Activated naive CD8-positive, alpha-beta T cell treated with anti-CD3 and anti-CD28 coated beads for 36 hours (primary cell): ENCODE results near the gene CDH9. TPM values are rescaled to one million over a fixed set of nuclear protein-coding genes. Genes with fewer than 3 reads are reported as not detected.
"Not testable (repeated sequence)": the region's sequence is repeated elsewhere in the genome, so short reads cannot be mapped to it uniquely, and the experiment has no call there.

Experiments used
- DNase-seq: peaks from one replicate; pipeline ENCODE4 v3.0.0; 2021
- H3K27ac Mint-ChIP-seq: one replicate; pipeline ENCODE4 v1.8.0; 2022; ENCODE audit warnings: mild to moderate bottlenecking, moderate library complexity, mixed read lengths
- H3K27me3 Mint-ChIP-seq: one replicate; pipeline ENCODE4 v1.8.0; 2022; ENCODE audit warnings: mild to moderate bottlenecking, mixed read lengths
- H3K36me3 Mint-ChIP-seq: one replicate; pipeline ENCODE4 v1.8.0; 2021; ENCODE audit warnings: mild to moderate bottlenecking, mixed read lengths
- H3K4me1 Mint-ChIP-seq: one replicate; pipeline ENCODE4 v1.8.0; 2021; ENCODE audit warnings: mixed read lengths
- H3K4me3 Mint-ChIP-seq: one replicate; pipeline ENCODE4 v1.8.0; 2022; ENCODE audit warnings: mild to moderate bottlenecking, moderate library complexity, mixed read lengths
- H3K9me3 Mint-ChIP-seq: one replicate; pipeline ENCODE4 v1.8.0; 2022; ENCODE audit warnings: mixed read lengths
- total RNA-seq, 2 experiments: library from RNA; stranded (reverse); gene quantifications; one replicate each; pipeline ENCODE4 v1.2.3, GENCODE V29; 2021

Gene CDH9
- total RNA-seq, 2 experiments from 2014 or later: not detected

DNA sequence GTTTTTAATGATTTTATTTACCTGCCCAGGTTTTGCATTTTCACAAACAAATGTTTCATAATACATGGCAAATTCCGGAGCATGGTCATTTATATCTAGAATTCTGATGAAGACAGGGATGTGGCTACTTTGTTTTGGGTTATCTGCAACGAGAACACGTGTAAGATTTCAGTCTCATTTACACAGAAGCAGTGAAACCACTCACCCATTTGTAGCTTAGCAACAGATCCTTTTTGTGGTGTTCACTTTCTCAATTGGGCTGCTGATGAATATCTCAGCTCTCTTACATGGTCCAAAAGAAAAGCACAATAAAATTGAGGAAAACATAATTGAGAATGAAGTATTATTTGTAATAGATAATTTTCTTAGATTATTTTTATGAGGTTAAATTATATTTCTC lies 148.6 kb downstream of the CDH9 start:
- Mint-ChIP-seq H3K27ac (no peak overlapping the region), H3K27me3 (no peaks in the 10 kb centered on the region), H3K9me3 (peaks cover 5% of the 10 kb centered on the region), H3K4me3 (no peak overlapping the region), H3K4me1 (no peaks in the 10 kb centered on the region), H3K36me3 (no peaks in the 10 kb centered on the region)
- no peak for DNase-seq

- no peak overlapping the region for H3K4me3 Mint-ChIP-seq
- peaks cover 4% of the 10 kb centered on the region for H3K9me3 Mint-ChIP-seq
- no peaks in the 10 kb centered on the region for H3K27me3 Mint-ChIP-seq
- no peak overlapping the region for H3K27ac Mint-ChIP-seq
- no peaks in the 10 kb centered on the region for H3K4me1 Mint-ChIP-seq
- no peaks in the 10 kb centered on the region for H3K36me3 Mint-ChIP-seq
- DNase-seq: no peak
These were observed 153.9 kb downstream of the CDH9 start for GRCh38 chr5:26884481-26884880.

GRCh38 chr5:26883375-26883774 lies 155.0 kb downstream of the CDH9 start:
- H3K9me3 Mint-ChIP-seq: peaks cover 4% of the 10 kb centered on the region
- no peak overlapping the region for H3K27ac Mint-ChIP-seq
- H3K4me1 Mint-ChIP-seq: no peaks in the 10 kb centered on the region
- H3K27me3 Mint-ChIP-seq: no peaks in the 10 kb centered on the region
- no peak overlapping the region for H3K4me3 Mint-ChIP-seq
- no peaks in the 10 kb centered on the region for H3K36me3 Mint-ChIP-seq
- no peak for DNase-seq

GRCh38 chr5:26881901-26882300 lies 156.5 kb downstream of the CDH9 start:
- Mint-ChIP-seq H3K27me3 (no peaks in the 10 kb centered on the region), H3K9me3 (peaks cover 9% of the 10 kb centered on the region), H3K4me3 (no peak overlapping the region), H3K4me1 (no peaks in the 10 kb centered on the region), H3K36me3 (no peaks in the 10 kb centered on the region), H3K27ac (no peak overlapping the region)
- no peak for DNase-seq

GRCh38 chr5:26877154-26877553 lies 161.2 kb downstream of the CDH9 start:
- H3K36me3 Mint-ChIP-seq: no peaks in the 10 kb centered on the region
- H3K27ac Mint-ChIP-seq: no peak overlapping the region
- no peaks in the 10 kb centered on the region for H3K27me3 Mint-ChIP-seq
- H3K4me1 Mint-ChIP-seq: no peaks in the 10 kb centered on the region
- no peak for DNase-seq
- peaks cover 6% of the 10 kb centered on the region for H3K9me3 Mint-ChIP-seq
- no peak overlapping the region for H3K4me3 Mint-ChIP-seq

DNA sequence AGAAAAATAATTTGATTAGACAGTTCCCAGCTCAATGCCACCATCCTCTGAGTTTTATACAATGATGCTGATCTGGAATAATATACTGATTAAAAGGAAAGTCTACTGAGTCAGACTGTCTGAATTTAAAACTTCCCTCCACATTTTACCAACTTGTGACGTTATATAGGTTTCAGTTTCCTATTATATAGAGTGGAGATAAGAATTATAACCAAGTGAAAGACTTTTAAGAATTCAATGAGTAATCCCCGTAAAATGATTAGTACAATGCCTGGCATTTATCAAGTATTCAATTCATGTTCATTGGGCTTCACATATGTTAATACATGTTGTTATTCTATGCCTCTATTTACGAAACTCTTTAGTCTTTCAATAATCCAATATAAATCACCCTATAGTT lies 166.0 kb downstream of the CDH9 start:
- DNase-seq: no peak
- H3K4me1 Mint-ChIP-seq: no peaks in the 10 kb centered on the region
- no peak overlapping the region for H3K4me3 Mint-ChIP-seq
- H3K27me3 Mint-ChIP-seq: no peaks in the 10 kb centered on the region
- H3K36me3 Mint-ChIP-seq: no peaks in the 10 kb centered on the region
- no peak overlapping the region for H3K27ac Mint-ChIP-seq
- peaks cover 4% of the 10 kb centered on the region for H3K9me3 Mint-ChIP-seq

DNA sequence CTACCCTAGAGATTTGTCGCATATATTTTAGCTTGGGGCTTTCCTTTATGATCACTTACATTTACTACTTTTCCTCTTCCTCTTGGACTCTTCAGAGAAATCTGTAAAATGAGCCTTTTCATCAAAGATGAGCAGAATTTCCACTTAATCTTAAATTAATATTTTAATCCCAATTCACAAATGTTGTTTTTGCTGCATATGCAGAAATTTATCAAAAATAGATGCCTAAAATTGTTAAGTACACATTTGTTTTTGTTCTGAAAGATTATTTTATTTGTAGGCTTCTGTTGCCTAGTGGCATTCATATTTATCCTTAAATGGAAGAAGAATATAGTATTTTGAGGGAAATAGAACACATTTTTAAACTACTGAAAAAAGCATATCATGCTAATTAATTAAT lies 168.6 kb downstream of the CDH9 start:
- no peak overlapping the region for H3K4me3 Mint-ChIP-seq
- DNase-seq: no peak
- H3K36me3 Mint-ChIP-seq: no peaks in the 10 kb centered on the region
- H3K9me3 Mint-ChIP-seq: peaks cover 6% of the 10 kb centered on the region
- no peaks in the 10 kb centered on the region for H3K4me1 Mint-ChIP-seq
- H3K27me3 Mint-ChIP-seq: no peaks in the 10 kb centered on the region
- no peak overlapping the region for H3K27ac Mint-ChIP-seq

- no peak overlapping the region for H3K27ac Mint-ChIP-seq
- H3K36me3 Mint-ChIP-seq: no peaks in the 10 kb centered on the region
- no peak for DNase-seq
- no peak overlapping the region for H3K4me3 Mint-ChIP-seq
- H3K4me1 Mint-ChIP-seq: no peaks in the 10 kb centered on the region
- H3K27me3 Mint-ChIP-seq: no peaks in the 10 kb centered on the region
- peaks cover 6% of the 10 kb centered on the region for H3K9me3 Mint-ChIP-seq
These were observed 169.9 kb downstream of the CDH9 start for GRCh38 chr5:26868504-26868903.

GRCh38 chr5:26864061-26864460 lies 174.3 kb downstream of the CDH9 start:
- Mint-ChIP-seq H3K36me3 (no peaks in the 10 kb centered on the region), H3K9me3 (peaks cover 13% of the 10 kb centered on the region), H3K4me3 (no peak overlapping the region), H3K4me1 (no peaks in the 10 kb centered on the region), H3K27me3 (no peaks in the 10 kb centered on the region), H3K27ac (no peak overlapping the region)
- DNase-seq: no peak

DNA sequence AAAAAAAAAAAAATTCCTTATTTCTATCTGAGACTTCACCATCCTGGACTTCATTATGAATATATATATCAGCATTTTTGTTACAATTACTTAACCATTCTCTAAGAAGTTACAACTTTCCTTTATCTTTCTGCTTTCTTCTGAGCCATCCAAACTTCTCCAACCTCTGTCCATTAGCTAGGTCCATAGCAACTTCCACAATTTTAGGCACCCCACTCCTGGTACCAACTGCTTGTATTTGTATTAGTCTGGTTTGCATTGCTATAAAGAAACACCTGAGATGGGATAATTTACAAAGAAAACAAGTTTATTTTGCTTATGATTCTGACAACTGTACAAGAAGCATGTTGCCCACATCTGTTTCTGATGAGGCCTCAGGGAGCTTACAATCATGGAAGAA lies 182.1 kb downstream of the CDH9 start:
- H3K36me3 Mint-ChIP-seq: no peaks in the 10 kb centered on the region
- H3K9me3 Mint-ChIP-seq: peaks cover 24% of the 10 kb centered on the region
- no peak overlapping the region for H3K4me3 Mint-ChIP-seq
- no peak for DNase-seq
- no peaks in the 10 kb centered on the region for H3K4me1 Mint-ChIP-seq
- no peak overlapping the region for H3K27ac Mint-ChIP-seq
- H3K27me3 Mint-ChIP-seq: no peaks in the 10 kb centered on the region

GRCh38 chr5:26852450-26852849 lies 185.9 kb downstream of the CDH9 start:
- not testable (repeated sequence) for H3K27me3 Mint-ChIP-seq, H3K36me3 Mint-ChIP-seq, H3K4me3 Mint-ChIP-seq, DNase-seq, H3K27ac Mint-ChIP-seq, H3K4me1 Mint-ChIP-seq
- H3K9me3 Mint-ChIP-seq: peaks cover 17% of the 10 kb centered on the region

DNA sequence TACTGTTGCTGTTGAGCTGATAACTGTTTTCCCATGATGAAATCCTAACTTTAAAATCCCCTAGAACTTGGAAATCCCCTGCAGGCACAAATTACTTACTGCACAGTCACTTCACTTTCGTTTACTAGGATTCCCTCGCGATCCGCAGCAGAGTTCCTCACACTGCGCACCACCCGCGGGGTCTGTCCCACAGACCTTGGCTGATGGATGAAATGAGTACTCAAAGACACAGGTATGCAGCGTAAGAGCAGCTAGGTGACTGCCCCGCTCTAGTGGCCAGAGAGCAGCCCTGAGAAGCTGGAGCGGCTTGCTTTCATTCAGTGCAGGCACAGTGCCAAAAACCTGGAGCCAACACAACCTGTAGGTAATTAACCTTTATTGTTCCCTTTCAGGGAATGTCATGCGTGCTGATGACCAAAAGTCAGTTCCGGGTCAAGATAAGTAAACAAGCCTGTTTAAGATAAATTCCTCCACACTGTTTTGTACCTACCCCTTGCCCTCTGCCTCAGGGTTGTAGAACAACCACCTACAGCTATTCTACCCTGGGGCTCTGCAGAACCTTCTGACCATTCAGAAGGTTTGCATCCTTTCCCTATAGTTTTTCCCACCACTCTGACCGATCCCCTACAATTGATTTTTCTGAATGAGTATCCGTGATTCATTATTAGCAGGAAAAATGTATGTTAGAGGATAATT lies 191.2 kb downstream of the CDH9 start:
- Mint-ChIP-seq H3K27me3 (no peaks in the 10 kb centered on the region), H3K36me3 (no peaks in the 10 kb centered on the region), H3K9me3 (peaks cover 6% of the 10 kb centered on the region), H3K4me3 (no peak overlapping the region), H3K27ac (no peak overlapping the region), H3K4me1 (no peaks in the 10 kb centered on the region)
- DNase-seq: no peak

GRCh38 chr5:26843677-26844076 lies 194.7 kb downstream of the CDH9 start:
- Mint-ChIP-seq H3K27ac (no peak overlapping the region), H3K4me1 (no peaks in the 10 kb centered on the region), H3K4me3 (no peak overlapping the region), H3K27me3 (no peaks in the 10 kb centered on the region), H3K36me3 (no peaks in the 10 kb centered on the region), H3K9me3 (peaks cover 1% of the 10 kb centered on the region)
- no peak for DNase-seq

GRCh38 chr5:26833596-26833995 lies 204.8 kb downstream of the CDH9 start:
- Mint-ChIP-seq H3K4me1 (no peaks in the 10 kb centered on the region), H3K27me3 (no peaks in the 10 kb centered on the region), H3K9me3 (peaks cover 11% of the 10 kb centered on the region)

More at GRCh38 chr5:26833596-26833995, 204.8 kb downstream of the CDH9 start:
- Mint-ChIP-seq H3K27ac (no peak overlapping the region), H3K36me3 (no peaks in the 10 kb centered on the region), H3K4me3 (no peak overlapping the region)
- DNase-seq: no peak
